Vagina (tissue), 2 donors: Measurements from ENCODE around the gene ZNF804B. TPM values are rescaled to one million over a fixed set of nuclear protein-coding genes. Genes with fewer than 3 reads are reported as not detected.

Experiments
- DNase-seq, 2 donors: peaks; one replicate each; pipeline ENCODE4 v3.0.0-alpha.2; 2017; ENCODE audit errors: extremely low spot score in 2 of 2
- H3K27ac ChIP-seq: fragments of 200-600 bp; sonication (generic); one replicate; pipeline ENCODE4 v1.5.1; 2019
- H3K27me3 ChIP-seq: fragments of 200-600 bp; sonication (generic); one replicate; pipeline ENCODE4 v1.5.1; 2019
- H3K36me3 ChIP-seq, 2 donors: fragments of 200-600 bp; sonication (generic); one replicate each; pipeline ENCODE4 v1.5.1; 2017 to 2019
- H3K4me1 ChIP-seq: fragments of 200-600 bp; sonication (generic); one replicate; pipeline ENCODE4 v1.5.1; 2019
- H3K4me3 ChIP-seq, 2 donors: fragments of 200-600 bp; sonication (generic); 1 replicate in 1 of 2; 2 replicates in 1 of 2; pipeline ENCODE4 v1.5.1; 2016 to 2019
- H3K9me3 ChIP-seq: fragments of 200-600 bp; sonication (generic); one replicate; pipeline ENCODE4 v1.5.1; 2019
- POLR2A ChIP-seq, 2 donors: fragments of 450-650 bp; IDR thresholded peaks; one replicate each; pipeline ENCODE4 v1.6.1; 2017; ENCODE audit warnings: antibody characterized with exemption in 2 of 2, mild to moderate bottlenecking in 2 of 2, moderate library complexity in 2 of 2
- POLR2AphosphoS5 ChIP-seq, 2 donors: sonication (generic); formaldehyde crosslinking; IDR thresholded peaks; one replicate each; pipeline ENCODE4 v1.9.0; 2017; ENCODE audit warnings: antibody characterized with exemption in 2 of 2, mild to moderate bottlenecking in 2 of 2, low read depth in 1 of 2; ENCODE audit not compliant: insufficient read depth in 1 of 2
- intact Hi-C: fragments of 100-400 bp; cut with DNase I; formaldehyde crosslinking; loops from one replicate; pipeline ENCODE4 v1.15.1; 2023
- total RNA-seq: library from RNA; depleted of rRNA; stranded (reverse); fragments of >200 nt; gene quantifications from one replicate; pipeline ENCODE4 v1.2.3, GENCODE V29; 2016
- TF ChIP-seq, protein P1 (sequence below), 3 experiments: fragments of 450-650 bp in 2 of 3; fragments of 200-600 bp in 1 of 3; sonication (generic) in 1 of 3; IDR thresholded peaks; one replicate each; pipeline ENCODE4 v1.5.1; 2017 to 2019; ENCODE audit warnings: antibody characterized with exemption in 3 of 3, mild to moderate bottlenecking in 2 of 3, moderate library complexity in 2 of 3

The ZNF804B gene
- total RNA-seq, 1 donor from 2014 or later = not detected

DNA sequence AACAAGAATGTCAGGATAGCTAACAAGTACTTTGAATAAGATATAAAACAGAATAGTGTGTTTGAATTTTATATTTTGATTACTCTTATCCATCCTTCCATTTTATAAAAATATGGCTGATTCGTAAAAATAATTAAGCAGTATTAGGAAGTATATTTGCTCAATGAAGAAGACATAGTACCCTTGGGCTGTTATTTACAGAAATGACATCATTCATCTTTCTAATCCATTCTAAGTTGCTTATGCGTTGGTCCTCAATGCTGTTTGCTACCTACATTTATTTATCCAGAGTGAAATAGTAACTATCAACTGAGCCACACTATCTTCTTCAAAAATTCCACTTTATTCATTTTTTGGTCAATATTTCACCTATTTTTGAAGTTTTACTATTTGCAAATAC lies 2.1 kb upstream of the ZNF804B start:
- Histone ChIP-seq H3K27me3 (peaks cover 4% of the 10 kb centered on the region), H3K27ac (no peak overlapping the region), H3K9me3 (no peaks in the 10 kb centered on the region), H3K4me1 (peaks cover 19% of the 10 kb centered on the region), H3K4me3 (no peak overlapping the region), H3K36me3 (no peaks in the 10 kb centered on the region)
- TF ChIP-seq POLR2AphosphoS5 (IDR thresholded peaks at IDR 0.05; ENCODE audit: insufficient read depth in 1 of 2, low read depth in 1 of 2) (no peak), POLR2A (IDR thresholded peaks at IDR 0.05) (no peak)
- TF ChIP-seq, protein P1, sequence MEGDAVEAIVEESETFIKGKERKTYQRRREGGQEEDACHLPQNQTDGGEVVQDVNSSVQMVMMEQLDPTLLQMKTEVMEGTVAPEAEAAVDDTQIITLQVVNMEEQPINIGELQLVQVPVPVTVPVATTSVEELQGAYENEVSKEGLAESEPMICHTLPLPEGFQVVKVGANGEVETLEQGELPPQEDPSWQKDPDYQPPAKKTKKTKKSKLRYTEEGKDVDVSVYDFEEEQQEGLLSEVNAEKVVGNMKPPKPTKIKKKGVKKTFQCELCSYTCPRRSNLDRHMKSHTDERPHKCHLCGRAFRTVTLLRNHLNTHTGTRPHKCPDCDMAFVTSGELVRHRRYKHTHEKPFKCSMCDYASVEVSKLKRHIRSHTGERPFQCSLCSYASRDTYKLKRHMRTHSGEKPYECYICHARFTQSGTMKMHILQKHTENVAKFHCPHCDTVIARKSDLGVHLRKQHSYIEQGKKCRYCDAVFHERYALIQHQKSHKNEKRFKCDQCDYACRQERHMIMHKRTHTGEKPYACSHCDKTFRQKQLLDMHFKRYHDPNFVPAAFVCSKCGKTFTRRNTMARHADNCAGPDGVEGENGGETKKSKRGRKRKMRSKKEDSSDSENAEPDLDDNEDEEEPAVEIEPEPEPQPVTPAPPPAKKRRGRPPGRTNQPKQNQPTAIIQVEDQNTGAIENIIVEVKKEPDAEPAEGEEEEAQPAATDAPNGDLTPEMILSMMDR (IDR thresholded peaks at IDR 0.05) = no peak
- no peak for DNase-seq
- intact Hi-C loops = no loop called here

DNA sequence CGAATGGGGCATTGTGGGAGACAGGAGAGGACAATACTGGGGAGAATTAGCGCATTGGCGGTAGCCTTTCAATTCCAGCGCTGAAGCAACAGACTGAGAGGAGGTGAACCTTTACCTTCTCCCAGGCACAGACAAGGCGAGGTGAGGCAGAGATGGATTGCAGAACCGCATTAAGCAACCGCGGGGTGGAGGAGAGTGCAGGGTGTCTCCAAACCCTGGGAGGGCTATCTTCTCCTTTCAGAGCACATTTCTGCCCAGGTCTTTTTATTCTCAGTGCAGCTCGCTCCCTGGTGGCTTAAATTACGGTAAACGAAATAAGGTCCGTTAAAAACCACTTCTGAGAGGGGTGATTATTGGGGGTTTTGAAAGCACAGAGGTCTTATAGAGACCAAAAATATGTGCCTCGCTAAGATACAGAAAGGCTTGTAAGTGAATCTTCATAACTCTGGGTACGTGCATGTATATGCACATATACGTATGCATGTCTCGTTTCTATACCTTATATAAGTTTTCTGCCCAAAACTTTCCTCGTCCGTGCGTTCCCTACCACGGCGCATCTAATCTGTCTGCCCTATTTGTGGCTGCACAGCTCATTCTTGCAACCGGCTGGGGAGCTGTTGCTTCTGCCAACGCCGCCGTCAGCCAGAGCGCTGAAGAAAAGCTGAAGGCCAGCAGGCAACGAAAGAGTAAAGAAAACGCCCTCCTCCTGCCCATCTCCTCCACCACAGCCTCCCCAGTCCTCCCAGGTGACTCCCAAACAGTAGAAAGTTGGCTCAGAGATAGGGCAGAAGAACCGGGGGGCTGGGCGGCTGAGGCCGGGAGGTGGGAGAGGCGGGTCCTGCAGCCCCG lies 895 bp upstream of the ZNF804B start:
- TF ChIP-seq POLR2AphosphoS5 (IDR thresholded peaks at IDR 0.05; ENCODE audit: insufficient read depth in 1 of 2, low read depth in 1 of 2) = no peak
- TF ChIP-seq POLR2A (IDR thresholded peaks at IDR 0.05) = no peak
- TF ChIP-seq, protein P1 (IDR thresholded peaks at IDR 0.05) = no peak
- no peaks in the 10 kb centered on the region for H3K36me3 ChIP-seq
- intact Hi-C loops = no loop called here
- peaks cover 19% of the 10 kb centered on the region for H3K4me1 ChIP-seq
- no peak for DNase-seq
- H3K27me3 ChIP-seq = peaks cover 4% of the 10 kb centered on the region
- H3K9me3 ChIP-seq = no peaks in the 10 kb centered on the region
- no peak overlapping the region for H3K27ac ChIP-seq
- peak overlapping the region; percentile 32 to 35 for H3K4me3 ChIP-seq

DNA sequence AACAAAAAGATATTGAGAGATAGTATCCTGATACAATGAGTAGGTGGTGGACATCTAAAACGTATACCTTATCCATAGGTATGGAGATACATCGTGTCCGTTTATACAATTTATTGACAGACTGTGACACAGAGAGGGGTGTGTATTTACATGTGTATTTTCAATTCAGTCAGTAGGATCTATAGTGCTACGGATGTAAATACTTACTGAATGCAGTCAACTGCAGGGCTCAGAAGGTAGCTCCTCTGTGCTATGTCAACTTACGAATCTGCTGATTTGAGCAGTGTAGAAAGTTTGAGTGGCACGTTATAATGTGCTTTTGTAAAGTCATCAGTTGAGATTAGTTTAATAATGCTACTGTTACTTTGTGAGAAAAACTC lies 626 bp downstream of the ZNF804B start:
- Histone ChIP-seq H3K9me3 (no peaks in the 10 kb centered on the region), H3K4me3 (no peak overlapping the region), H3K36me3 (no peaks in the 10 kb centered on the region), H3K4me1 (peaks cover 19% of the 10 kb centered on the region), H3K27ac (no peak overlapping the region), H3K27me3 (peaks cover 4% of the 10 kb centered on the region)
- TF ChIP-seq POLR2A (IDR thresholded peaks at IDR 0.05) (no peak), POLR2AphosphoS5 (IDR thresholded peaks at IDR 0.05; ENCODE audit: insufficient read depth in 1 of 2, low read depth in 1 of 2) (no peak)
- TF ChIP-seq, protein P1 (IDR thresholded peaks at IDR 0.05) = no peak
- no peak for DNase-seq
- intact Hi-C loops = no loop called here

DNA sequence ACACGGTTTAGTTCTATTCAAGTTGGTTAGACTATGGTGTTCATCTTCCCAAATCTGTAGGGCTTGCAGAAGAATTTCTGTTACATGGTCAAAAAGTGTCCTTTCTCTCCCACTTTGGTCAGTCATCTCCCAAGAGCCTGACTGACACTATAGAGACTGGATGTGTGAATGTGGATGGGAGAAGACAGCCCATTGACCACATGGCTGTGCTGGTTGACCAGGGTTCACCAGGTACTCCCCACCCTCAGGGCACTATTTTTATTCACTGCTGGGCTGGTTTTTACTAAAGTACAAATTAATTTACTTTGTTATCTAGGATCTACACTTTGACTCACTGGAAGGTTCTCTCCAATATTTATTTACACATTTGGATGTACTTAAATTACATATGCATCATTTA lies 2.3 kb downstream of the ZNF804B start:
- no peak overlapping the region for H3K4me3 ChIP-seq
- H3K27ac ChIP-seq = no peak overlapping the region
- H3K36me3 ChIP-seq = no peaks in the 10 kb centered on the region
- intact Hi-C loops = no loop called here
- H3K4me1 ChIP-seq = peaks cover 19% of the 10 kb centered on the region
- DNase-seq = no peak
- no peaks in the 10 kb centered on the region for H3K9me3 ChIP-seq
- TF ChIP-seq POLR2AphosphoS5 (IDR thresholded peaks at IDR 0.05; ENCODE audit: insufficient read depth in 1 of 2, low read depth in 1 of 2) (no peak), POLR2A (IDR thresholded peaks at IDR 0.05) (no peak)
- TF ChIP-seq, protein P1 (IDR thresholded peaks at IDR 0.05) = no peak
- H3K27me3 ChIP-seq = peaks cover 4% of the 10 kb centered on the region

DNA sequence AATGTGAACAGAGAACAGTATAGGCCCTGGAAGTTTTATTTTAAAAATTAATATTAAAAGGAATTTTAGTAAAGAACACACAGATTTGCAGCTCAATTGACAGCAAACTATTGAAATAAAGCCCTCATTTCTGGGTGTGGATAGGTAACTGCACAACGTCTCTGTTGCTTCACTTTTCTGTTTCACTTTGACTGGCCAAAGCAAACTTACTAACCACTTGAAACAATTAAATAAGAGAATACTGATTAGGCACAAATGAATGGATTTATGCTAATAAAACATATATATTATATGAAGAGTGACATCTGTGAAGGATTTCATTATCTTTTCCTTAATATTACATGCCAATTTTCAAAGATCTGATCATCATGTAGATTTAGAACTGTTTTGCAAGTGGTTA lies 11.9 kb downstream of the ZNF804B start:
- H3K36me3 ChIP-seq = no peaks in the 10 kb centered on the region
- H3K9me3 ChIP-seq = no peaks in the 10 kb centered on the region
- H3K27me3 ChIP-seq = no peaks in the 10 kb centered on the region
- no peaks in the 10 kb centered on the region for H3K4me1 ChIP-seq
- intact Hi-C loops = no loop called here
- H3K27ac ChIP-seq = no peak overlapping the region
- no peak overlapping the region for H3K4me3 ChIP-seq
- no peak for DNase-seq
- TF ChIP-seq POLR2A (IDR thresholded peaks at IDR 0.05) (no peak), POLR2AphosphoS5 (IDR thresholded peaks at IDR 0.05; ENCODE audit: insufficient read depth in 1 of 2, low read depth in 1 of 2) (no peak)
- TF ChIP-seq, protein P1 (IDR thresholded peaks at IDR 0.05) = no peak
